Lung (tissue), 13 donors: Measurements from ENCODE around the gene CDK15. TPM values are rescaled to one million over a fixed set of nuclear protein-coding genes. Genes with fewer than 3 reads are reported as not detected.

Experiments used
- ATAC-seq: fragments of 200-7000 bp; cut with Tn5 transposase; one replicate; pipeline ENCODE4 v1.9.1; 2020; ENCODE audit warnings: moderate number of reproducible peaks; ENCODE audit not compliant: insufficient read depth, low FRiP score
- DNase-seq, 3 donors: peaks; one replicate each; pipeline ENCODE4 v3.0.0-alpha.2; 2013 to 2017
- H3K27ac ChIP-seq, 2 donors: one replicate each; pipeline ENCODE4 v1.5.1; 2013; ENCODE audit warnings: mild to moderate bottlenecking in 2 of 2, moderate library complexity in 2 of 2, control low read depth in 1 of 2, inconsistent platforms in 1 of 2, low read depth in 1 of 2, low read length in 1 of 2
- H3K27me3 ChIP-seq, 3 donors: one replicate each; pipeline ENCODE4 v1.5.1; 2013; ENCODE audit warnings: low read length in 2 of 3; ENCODE audit not compliant: control insufficient read depth in 3 of 3, insufficient read depth in 3 of 3
- H3K36me3 ChIP-seq, 4 donors: one replicate each; pipeline ENCODE4 v1.5.1; 2013; ENCODE audit warnings: low read length in 4 of 4, mild to moderate bottlenecking in 1 of 4, moderate library complexity in 1 of 4; ENCODE audit not compliant: control insufficient read depth in 4 of 4, insufficient read depth in 4 of 4
- H3K4me1 ChIP-seq, 5 donors: one replicate each; pipeline ENCODE4 v1.5.1; 2013; ENCODE audit warnings: low read length in 5 of 5, mild to moderate bottlenecking in 2 of 5, moderate library complexity in 1 of 5; ENCODE audit not compliant: control insufficient read depth in 5 of 5, insufficient read depth in 5 of 5
- H3K4me3 ChIP-seq: one replicate; pipeline ENCODE4 v1.5.1; 2013; ENCODE audit warnings: mild to moderate bottlenecking, control low read depth, moderate library complexity
- H3K9ac ChIP-seq, 2 donors: one replicate each; pipeline ENCODE4 v1.5.1; 2013; ENCODE audit warnings: low read length in 2 of 2, control low read depth in 1 of 2; ENCODE audit not compliant: insufficient read depth in 1 of 2
- H3K9me3 ChIP-seq, 4 donors: one replicate each; pipeline ENCODE4 v1.5.1; 2013; ENCODE audit warnings: low read length in 3 of 4, mild to moderate bottlenecking in 1 of 4, moderate library complexity in 1 of 4; ENCODE audit not compliant: control insufficient read depth in 4 of 4, insufficient read depth in 3 of 4
- WGBS, 2 donors: extraction: QIAGEN DNeasy Blood & Tissue Kit; methylation state at CpG; one replicate each; pipeline ENCODE4 v1.1.7; 2013; 5-methylcytosine and 5-hydroxymethylcytosine counted together
- polyA plus RNA-seq, 2 donors: library from polyadenylated mRNA; stranded (reverse); fragments of 200-250 nt; gene quantifications; one replicate each; pipeline ENCODE4 v1.2.1, GENCODE V29; 2013
- small RNA-seq: library from RNA; depleted of rRNA; stranded (forward); fragments of <200 nt; gene quantifications from one replicate; pipeline ENCODE3, GENCODE V24; 2014; ENCODE audit warnings: low replicate concordance
- total RNA-seq, 2 donors: library from RNA; depleted of rRNA in 1 of 2; stranded (reverse); fragments of >200 nt in 1 of 2; gene quantifications; one replicate each; pipeline ENCODE4 v1.2.1, GENCODE V29; 2014 to 2021
- TF ChIP-seq, protein P1 (sequence below): IDR thresholded peaks from 2 replicates; pipeline ENCODE4 v1.5.1; 2012; ENCODE audit warnings: mild to moderate bottlenecking; ENCODE audit errors: control extremely low read depth, extremely low read depth
- donor health status: control.
- donor health status: control.
- donor health status: Bipolar disorder and iron deficiency.
- donor health status: healthy.
- donor health status: DM: yes; HTN: yes; CAD: no.

The CDK15 gene
- total and polyA plus RNA-seq, 4 donors = 0.07 to 2.3 (median 0.12) TPM

DNA sequence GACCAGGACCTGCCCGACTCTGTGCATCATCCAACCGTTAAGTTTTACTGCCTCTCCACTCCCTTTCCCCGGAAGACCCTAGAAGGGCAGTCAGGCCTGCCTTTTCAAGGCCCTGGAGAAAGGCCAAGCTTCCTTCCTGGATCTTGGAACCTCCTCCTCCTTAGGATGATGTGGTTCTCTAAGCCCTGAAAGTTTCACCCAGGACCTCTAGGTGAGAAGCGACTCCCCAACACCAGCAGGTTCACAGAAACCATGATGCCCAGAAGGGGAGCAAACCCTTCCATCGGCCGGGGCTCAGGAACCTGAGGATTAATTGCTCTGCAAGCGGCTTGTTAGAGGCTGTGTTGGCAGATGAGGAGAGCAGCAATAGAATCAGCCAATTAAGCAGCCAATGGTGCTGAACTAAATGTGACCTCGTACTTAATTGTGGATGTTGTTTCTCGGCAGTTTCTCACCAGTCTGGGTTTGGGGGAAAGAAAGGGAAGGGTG lies 133.2 kb downstream of the CDK15 start:
- Histone ChIP-seq H3K36me3 (no peaks in the 10 kb centered on the region), H3K27me3 (no peaks in the 10 kb centered on the region), H3K4me3 (no peak overlapping the region), H3K4me1 (peaks cover 0 to 16% (median 6%) of the 10 kb centered on the region in 5 donors), H3K27ac (no peak overlapping the region), H3K9ac (no peak overlapping the region), H3K9me3 (peaks cover 0 to 7% (median 1%) of the 10 kb centered on the region in 4 donors)
- ATAC-seq = no peak
- DNase-seq = peak; percentile 49 to 81 (median 68)
- WGBS, 2 donors = 73 to 81% methylated on average over 9 of the region's 9 CpGs
- TF ChIP-seq, protein P1, sequence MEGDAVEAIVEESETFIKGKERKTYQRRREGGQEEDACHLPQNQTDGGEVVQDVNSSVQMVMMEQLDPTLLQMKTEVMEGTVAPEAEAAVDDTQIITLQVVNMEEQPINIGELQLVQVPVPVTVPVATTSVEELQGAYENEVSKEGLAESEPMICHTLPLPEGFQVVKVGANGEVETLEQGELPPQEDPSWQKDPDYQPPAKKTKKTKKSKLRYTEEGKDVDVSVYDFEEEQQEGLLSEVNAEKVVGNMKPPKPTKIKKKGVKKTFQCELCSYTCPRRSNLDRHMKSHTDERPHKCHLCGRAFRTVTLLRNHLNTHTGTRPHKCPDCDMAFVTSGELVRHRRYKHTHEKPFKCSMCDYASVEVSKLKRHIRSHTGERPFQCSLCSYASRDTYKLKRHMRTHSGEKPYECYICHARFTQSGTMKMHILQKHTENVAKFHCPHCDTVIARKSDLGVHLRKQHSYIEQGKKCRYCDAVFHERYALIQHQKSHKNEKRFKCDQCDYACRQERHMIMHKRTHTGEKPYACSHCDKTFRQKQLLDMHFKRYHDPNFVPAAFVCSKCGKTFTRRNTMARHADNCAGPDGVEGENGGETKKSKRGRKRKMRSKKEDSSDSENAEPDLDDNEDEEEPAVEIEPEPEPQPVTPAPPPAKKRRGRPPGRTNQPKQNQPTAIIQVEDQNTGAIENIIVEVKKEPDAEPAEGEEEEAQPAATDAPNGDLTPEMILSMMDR = no peak

DNA sequence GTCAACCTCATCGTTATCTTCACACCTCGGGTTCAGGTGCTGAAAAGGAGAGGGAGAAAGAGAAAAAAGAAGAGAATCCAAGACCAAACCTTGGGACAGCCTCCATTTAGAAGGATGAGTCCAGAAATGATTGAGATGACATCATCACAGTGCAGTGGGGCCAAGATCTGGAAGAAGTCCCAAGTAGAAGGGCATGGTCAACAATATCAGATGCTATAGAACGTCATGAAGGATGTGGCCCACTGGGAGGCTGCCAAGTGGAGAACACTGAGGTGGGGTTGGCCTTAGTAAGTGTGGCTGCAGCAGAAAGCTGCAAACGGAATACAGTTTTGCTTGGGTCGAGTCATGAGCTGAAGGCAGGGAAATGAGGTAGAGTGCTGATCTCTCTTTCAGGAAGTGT lies 136.2 kb downstream of the CDK15 start:
- no peaks in the 10 kb centered on the region for H3K36me3 ChIP-seq
- no peak overlapping the region for H3K27ac ChIP-seq
- DNase-seq (no peak), ATAC-seq (no peak)
- no peak overlapping the region for H3K4me3 ChIP-seq
- H3K4me1 ChIP-seq = peaks cover 0 to 16% (median 6%) of the 10 kb centered on the region in 5 donors
- no peaks in the 10 kb centered on the region for H3K27me3 ChIP-seq
- 62 to 77% methylated on average over 5 of the region's 5 CpGs for WGBS, 2 donors
- H3K9ac ChIP-seq = no peak overlapping the region
- H3K9me3 ChIP-seq = no peaks in the 10 kb centered on the region
- TF ChIP-seq, protein P1 = no peak

Small RNA genes lying within 50 kb of the gene (small RNA-seq; reads per million reads assigned to genes)
- gene RF00019 (not detected), gene RNU6-440P (not detected), gene UBE2V1P11 (not detected)

Other genes starting within 250 kb of the CDK15 start
- gene TMEM237, start 163.0 kb upstream of the CDK15 start, total RNA-seq = 10 to 100 TPM; 15.4 to 27.5 TPM
- 1 to 10 TPM; 7.0 to 7.7 TPM for gene TMEM237, start 163.0 kb upstream of the CDK15 start, polyA plus RNA-seq
- under 1 TPM in 1 of 2 donors, not detected in 1; 0.15 TPM for gene MPP4, start 107.9 kb upstream of the CDK15 start, total RNA-seq
- under 1 TPM; 0.08 to 0.22 TPM for gene MPP4, start 107.9 kb upstream of the CDK15 start, polyA plus RNA-seq
- gene ALS2, start 25.6 kb upstream of the CDK15 start, total RNA-seq = 10 to 100 TPM; 21.1 to 34.6 TPM
- gene ALS2, start 25.6 kb upstream of the CDK15 start, polyA plus RNA-seq = 1 to 10 TPM; 6.1 to 9.4 TPM
- 10 to 100 TPM; 12.1 to 31.7 TPM for gene FZD7, start 227.3 kb downstream of the CDK15 start, total RNA-seq
- gene FZD7, start 227.3 kb downstream of the CDK15 start, polyA plus RNA-seq = 1 to 10 TPM; 3.9 to 4.4 TPM